GM19372 (cell line): Measurements from ENCODE around the gene PLEK2.
"Not testable (repeated sequence)": the region's sequence is repeated elsewhere in the genome, so short reads cannot be mapped to it uniquely, and the experiment has no call there.

Experiments used
- ATAC-seq: cut with Tn5 transposase; IDR thresholded peaks from one replicate; pipeline ENCODE4 v1.9.1; 2021; ENCODE audit warnings: mild to moderate bottlenecking, low read depth, moderate library complexity; ENCODE audit not compliant: unreplicated experiment

PLEK2 gene

GRCh38 chr14:67411820-67412421 lies at the start of gene PLEK2:
PLEK2 (minus strand) TSS chr14:67412165; CDS start chr14:67412059, 106 bp downstream.
- ATAC-seq, result no peak

GRCh38 chr14:67461341-67461985 lies 49.5 kb upstream of the PLEK2 start:
- ATAC-seq, result no peak

- no peak for ATAC-seq
Measured at GRCh38 chr14:67459336-67459735, 47.4 kb upstream of the PLEK2 start.

- ATAC-seq, result no peak
Measured at GRCh38 chr14:67457782-67458181, 45.8 kb upstream of the PLEK2 start.

- ATAC-seq, result no peak
Measured at GRCh38 chr14:67456732-67457131, 44.8 kb upstream of the PLEK2 start.

- ATAC-seq, result no peak
Measured at GRCh38 chr14:67453575-67454300, 41.8 kb upstream of the PLEK2 start.

GRCh38 chr14:67451667-67452066 lies 39.7 kb upstream of the PLEK2 start:
- ATAC-seq, result not testable (repeated sequence)

GRCh38 chr14:67449096-67449495 lies 37.1 kb upstream of the PLEK2 start:
- ATAC-seq, result no peak

- no peak for ATAC-seq
Measured at GRCh38 chr14:67447033-67447381, 35.0 kb upstream of the PLEK2 start.

- no peak for ATAC-seq
Measured at GRCh38 chr14:67446371-67447032, 34.5 kb upstream of the PLEK2 start.

GRCh38 chr14:67444395-67444794 lies 32.4 kb upstream of the PLEK2 start:
- ATAC-seq, result no peak

- no peak for ATAC-seq
Measured at GRCh38 chr14:67442139-67442906, 30.4 kb upstream of the PLEK2 start.

GRCh38 chr14:67441672-67442071 lies 29.7 kb upstream of the PLEK2 start:
- no peak for ATAC-seq

- ATAC-seq, result no peak
Measured at GRCh38 chr14:67441256-67441655, 29.3 kb upstream of the PLEK2 start.

GRCh38 chr14:67440513-67440912 lies 28.5 kb upstream of the PLEK2 start:
- no peak for ATAC-seq

GRCh38 chr14:67438969-67439368 lies 27.0 kb upstream of the PLEK2 start:
- ATAC-seq, result no peak

GRCh38 chr14:67436006-67436866 lies 24.3 kb upstream of the PLEK2 start:
- ATAC-seq, result no peak

GRCh38 chr14:67435603-67436002 lies 23.6 kb upstream of the PLEK2 start:
- no peak for ATAC-seq

- ATAC-seq, result no peak
Measured at GRCh38 chr14:67432050-67432564, 20.1 kb upstream of the PLEK2 start.
